GM18951 (cell line): ENCODE measurements around the gene NCK2.

Source experiments
- POLR2A ChIP-seq: IDR thresholded peaks from 4 replicates; pipeline ENCODE4 v1.6.1; 2011; ENCODE audit warnings: mild to moderate bottlenecking; ENCODE audit not compliant: insufficient read length, insufficient read depth; ENCODE audit errors: extremely low read depth
- in situ Hi-C: fragments of 300-500 bp; cut with MboI; formaldehyde crosslinking; loops from one replicate; pipeline ENCODE4 v1.12.0; 2022; ENCODE audit warnings: low sequenced_read_pairs, mixed read lengths, inconsistent platforms; ENCODE audit not compliant: unreplicated experiment

The NCK2 gene

DNA sequence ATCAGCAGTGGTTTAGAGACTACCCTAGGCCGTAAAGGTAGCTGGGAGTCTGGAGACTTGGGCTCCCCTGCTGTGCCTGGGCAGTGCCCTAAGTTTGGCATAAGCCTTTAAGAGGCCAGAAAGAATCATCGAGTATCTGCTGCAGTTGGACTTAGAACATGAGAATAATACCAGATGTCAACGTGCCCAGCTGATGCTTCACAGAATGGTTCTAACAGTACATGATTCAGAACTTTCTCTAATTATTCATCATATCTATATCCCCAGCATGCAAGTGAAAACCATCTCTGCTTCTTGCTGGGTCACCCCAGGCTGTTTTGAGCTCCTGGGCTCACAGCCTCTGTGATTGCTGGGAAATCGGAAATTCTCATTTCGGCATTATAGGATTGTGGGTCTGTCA lies 118.1 kb downstream of the NCK2 start:
- no peak for TF ChIP-seq POLR2A
- in situ Hi-C loops: no loop called here

DNA sequence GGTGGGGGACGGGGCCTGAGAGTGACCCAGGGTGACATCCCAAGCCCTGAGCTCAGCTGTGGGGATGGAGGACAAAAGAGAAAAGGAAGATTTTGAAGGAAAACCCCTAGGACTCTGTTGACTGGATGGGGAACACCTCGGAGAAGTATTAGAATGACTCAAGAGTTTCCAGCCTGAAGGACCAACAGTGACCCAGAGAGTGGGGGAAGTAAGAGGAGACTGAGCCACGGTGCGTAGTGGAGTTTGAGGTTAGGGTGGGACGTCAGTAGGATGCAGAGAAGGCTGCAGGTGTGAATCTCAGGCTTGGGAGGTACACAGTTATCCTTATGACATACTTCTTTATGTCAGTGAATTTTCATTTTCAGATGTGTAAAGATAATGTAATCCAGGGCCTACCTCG lies 119.5 kb downstream of the NCK2 start:
- in situ Hi-C loops: no loop called here
- no peak for TF ChIP-seq POLR2A

DNA sequence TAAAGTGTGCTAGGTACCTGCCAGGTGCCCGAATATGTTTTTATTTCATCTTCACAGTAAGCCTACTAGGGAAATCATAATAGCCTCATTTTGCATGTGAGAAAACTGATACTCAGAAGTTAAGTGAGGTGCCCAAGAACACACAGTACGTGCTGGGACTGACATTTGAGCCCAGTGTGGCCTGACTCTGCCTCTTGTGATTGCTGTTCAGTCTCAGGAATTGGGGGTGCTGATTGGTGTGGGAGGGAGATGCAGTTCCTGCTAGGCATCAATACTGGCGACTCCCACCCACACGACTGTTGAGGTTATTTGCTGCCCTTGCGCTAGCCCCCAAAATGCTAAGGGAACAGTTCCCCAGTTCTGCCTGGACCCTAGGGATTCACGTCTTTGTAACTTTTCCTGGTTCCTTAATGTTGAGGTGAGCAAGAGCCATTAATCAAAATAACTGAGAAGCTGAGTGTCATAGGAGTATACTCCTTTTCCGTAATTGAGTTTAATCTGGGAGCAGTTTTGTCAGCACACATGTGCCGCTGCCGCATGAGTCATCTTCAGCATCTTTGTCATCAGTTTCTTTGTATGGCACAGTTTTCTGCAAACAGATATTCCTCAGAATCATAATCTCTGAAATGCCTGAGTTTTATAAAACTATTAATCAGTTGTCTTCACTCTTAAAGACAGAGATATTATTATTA lies 120.7 kb downstream of the NCK2 start:
- TF ChIP-seq POLR2A: no peak
- in situ Hi-C loops: no loop called here

DNA sequence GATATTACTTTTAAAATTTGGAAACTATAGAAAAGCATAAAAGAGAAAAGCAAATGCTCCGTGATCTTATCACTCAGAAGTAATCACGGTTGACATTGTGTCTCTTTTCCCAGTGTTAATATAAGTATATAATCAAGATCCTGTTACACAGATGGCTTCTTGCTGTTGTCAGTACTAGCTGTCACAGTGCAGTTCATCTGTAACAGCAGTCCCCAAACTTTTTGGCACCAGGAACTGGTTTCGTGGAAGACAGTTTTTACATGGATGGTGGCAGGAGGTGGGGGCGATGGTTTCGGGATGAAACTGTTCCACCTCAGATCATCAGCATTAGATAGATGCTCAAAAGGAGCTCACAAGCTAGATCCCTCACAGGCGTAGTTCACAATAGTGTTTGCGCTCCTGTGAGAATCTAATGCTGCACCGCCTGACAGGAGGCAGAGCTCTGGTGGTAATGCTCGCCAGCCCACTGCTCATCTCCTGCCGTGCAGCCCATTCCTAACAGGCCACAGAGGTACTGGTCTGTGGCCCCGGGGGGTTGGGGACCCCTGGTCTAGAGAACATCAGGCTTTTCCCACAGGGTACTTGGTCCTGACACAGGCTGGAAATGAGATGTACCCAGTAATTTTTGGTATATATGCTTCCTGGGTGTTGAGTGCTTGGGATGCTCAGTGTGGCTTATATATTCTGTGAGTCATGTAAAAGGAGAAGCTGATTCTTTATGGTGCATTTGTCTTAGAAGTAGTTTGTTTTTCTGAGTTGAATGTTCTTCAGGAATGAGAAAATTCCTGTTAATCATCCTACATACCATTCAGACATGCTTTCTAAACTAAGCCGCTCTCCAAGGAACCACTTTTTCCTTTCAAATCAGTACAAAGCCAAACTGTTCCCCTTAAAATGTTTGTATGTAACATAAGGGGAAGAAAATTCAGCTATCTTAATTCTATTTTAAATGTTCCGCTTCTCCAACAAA lies 121.8 kb downstream of the NCK2 start:
- in situ Hi-C loops: no loop called here
- no peak for TF ChIP-seq POLR2A

DNA sequence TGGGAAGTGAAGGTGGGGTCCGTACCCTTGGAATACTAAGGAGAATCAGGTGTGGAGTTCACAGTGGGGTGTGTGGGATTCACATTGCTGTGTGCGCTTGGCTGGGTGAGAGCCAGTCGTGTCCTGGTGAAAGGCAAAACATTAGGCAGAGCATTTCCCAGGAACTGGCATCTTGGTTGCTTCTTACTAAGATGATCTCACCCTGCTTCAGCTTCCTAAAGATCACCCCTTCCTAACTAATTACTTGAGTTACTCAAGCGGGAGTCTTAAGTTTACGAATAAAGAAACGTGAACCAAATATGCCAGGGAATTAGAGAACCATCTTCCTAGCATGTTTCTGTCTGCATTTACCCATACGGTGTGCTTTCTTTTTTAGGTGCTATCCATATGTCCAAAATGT lies 122.9 kb downstream of the NCK2 start:
- in situ Hi-C loops: no loop called here
- no peak for TF ChIP-seq POLR2A

DNA sequence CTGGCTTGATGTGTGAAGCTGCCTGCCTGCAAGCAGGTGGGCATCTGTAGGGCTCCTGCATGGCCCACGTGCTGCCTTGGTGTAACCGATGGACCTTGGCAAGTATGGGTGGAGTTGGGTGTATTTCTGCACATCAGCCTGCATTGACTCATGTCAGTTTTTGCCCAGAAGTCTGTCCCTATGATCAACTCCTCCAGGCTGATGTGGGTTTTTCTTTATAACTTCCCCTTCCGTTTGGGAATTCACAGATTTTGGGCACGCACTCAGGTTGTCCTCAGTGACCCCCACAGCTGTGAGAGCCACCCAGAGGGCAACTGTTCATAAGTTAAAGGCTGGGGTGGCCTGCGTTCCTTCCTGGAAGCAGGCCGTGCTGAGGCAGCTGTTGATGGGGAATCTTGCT lies 123.3 kb downstream of the NCK2 start:
- no peak for TF ChIP-seq POLR2A
- in situ Hi-C loops: no loop called here

DNA sequence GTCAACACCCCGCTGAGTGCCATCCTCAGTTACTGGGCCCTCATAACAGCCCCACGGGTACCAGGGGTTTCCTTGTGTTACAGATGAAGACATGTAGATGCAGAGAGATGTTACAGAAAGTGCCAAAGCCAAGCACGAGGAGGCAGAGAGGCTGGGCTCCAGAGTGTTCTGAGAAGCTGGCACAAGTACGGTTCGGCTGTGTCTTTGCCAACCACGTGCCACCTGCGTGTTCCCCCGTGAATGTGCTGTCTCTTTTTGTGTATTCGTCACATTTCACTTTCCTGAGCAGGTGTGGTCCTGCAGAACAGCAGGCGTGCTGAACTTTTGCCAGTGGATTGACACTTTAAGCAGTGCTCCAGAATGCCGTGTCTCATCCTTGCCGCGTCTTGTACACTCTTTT lies 124.6 kb downstream of the NCK2 start:
- in situ Hi-C loops: no loop called here
- TF ChIP-seq POLR2A: no peak

DNA sequence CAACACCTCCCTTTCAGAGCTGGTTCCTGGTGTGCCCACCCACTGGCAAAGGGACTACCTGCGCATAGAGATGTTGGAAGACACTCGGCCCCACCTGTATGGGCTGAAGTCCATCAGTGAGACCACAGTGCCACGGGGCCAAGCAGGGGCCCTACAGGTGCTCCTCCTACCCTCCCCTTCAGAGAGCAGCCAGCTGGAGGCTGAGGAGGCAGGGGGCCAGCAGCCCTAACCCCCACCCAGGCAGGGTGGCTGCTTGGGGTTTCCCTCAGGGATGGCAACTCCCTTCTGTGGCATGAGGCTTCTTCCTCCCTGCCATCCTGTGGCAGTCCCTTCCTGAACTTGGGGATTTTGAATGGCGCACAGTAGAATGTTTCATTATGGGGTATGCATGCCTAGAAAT lies 125.3 kb downstream of the NCK2 start:
- in situ Hi-C loops: no loop called here
- no peak for TF ChIP-seq POLR2A

DNA sequence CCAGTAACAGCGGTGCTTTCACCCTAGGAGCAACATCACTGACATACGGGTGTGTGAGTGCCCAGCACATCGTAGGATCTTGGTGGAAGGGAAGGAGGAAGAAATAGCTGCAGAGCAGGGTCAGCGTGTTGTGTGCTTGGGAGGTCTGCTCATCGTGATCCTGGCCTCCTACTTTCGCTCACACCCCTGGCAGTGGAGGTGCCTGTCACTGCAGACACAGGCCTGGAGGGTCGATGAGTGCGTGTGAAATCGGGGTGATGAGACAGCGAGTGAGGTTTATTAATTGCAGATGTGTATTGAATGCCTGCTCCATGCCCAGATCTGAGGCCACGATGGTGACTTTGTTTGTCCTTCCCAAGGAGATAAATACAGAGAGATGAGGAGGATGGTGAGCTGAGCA lies 126.1 kb downstream of the NCK2 start:
- in situ Hi-C loops: no loop called here
- no peak for TF ChIP-seq POLR2A

DNA sequence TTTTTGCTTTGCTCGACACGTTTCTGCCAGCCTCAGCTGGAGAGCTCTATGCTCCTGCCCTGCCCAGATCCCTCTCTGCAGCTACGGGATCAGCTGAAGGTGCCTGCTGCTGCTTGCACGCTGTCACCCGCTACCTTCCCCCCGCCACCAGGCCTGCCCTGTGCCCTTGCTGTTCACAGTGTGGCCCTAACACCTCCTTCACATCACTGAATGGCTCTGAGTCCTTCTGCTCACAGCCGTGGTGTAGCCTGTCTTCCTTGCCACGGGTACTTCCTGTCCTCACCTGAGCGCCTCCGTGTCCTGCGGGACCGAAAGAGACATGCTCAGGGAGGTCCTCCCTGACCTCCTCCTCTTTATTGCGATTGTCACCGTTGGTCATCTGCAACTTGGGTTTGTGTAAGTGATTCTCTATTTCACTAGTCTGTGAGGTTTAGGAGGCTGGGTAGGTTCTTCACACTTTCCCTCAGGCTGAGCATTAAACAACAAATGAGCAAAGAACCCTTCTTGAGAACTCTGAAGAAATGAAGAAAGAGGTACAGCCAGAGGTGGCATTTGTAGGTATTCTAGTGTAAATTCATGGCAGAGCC lies 127.5 kb downstream of the NCK2 start:
- no peak for TF ChIP-seq POLR2A
- in situ Hi-C loops: no loop called here

DNA sequence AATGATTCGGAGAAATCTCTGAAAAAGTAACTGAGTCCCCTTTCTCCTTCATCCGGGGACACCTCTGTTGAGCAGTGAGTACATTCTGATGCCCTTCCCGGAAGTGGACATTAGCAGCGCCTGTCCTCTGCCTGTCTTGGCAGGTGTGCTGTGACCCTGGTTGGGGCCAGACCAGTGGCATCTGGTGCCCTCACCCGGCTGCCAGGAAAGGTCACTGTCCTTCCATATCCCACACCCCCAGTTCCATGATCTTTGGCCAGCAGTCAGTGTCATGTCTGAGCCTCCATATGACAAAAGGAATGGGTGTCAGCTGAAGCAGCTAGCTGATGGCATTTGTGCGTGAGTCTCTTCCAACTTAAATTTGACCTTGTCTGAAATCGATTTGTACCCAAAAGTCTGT lies 128.1 kb downstream of the NCK2 start:
- in situ Hi-C loops: no loop called here
- TF ChIP-seq POLR2A: no peak

DNA sequence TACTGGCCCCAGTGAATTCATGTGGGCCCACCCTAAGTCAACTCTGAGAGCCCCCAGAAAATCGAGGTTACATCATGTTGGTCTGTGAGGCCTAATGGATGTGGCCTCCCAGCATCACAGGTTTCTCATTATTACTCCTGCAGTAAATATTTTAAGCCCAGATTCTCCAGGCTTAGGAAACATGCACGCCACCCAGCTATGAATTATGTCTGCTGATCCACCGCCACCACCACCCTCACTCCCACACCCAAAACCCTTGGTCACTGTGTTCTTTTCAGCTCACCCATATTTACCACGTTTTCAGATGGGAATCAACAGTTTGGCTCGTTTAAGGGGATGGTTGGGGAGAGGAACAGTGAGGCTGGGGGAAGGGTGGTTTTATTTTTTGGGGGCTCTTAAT lies 128.6 kb downstream of the NCK2 start:
- no peak for TF ChIP-seq POLR2A
- in situ Hi-C loops: no loop called here

DNA sequence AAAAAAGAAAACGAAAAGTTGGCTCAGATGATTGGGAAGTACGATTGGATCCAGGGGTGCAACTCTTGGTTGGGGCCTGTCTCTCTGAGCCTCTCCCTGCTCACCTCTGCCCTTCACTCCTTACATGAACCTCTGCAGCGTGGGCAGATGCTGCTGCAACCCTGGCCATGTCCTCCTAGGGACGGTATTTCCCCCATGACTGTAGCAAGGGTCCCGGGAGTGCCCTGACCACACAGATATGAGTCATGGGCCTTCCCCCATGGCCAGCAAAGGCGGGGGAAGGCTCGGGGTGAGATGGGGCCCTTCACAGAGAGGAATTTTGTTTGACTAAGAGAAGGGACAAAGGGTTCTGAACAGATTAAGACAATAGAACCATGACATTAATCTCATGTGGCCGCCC lies 129.0 kb downstream of the NCK2 start:
- TF ChIP-seq POLR2A: no peak
- in situ Hi-C loops: no loop called here

DNA sequence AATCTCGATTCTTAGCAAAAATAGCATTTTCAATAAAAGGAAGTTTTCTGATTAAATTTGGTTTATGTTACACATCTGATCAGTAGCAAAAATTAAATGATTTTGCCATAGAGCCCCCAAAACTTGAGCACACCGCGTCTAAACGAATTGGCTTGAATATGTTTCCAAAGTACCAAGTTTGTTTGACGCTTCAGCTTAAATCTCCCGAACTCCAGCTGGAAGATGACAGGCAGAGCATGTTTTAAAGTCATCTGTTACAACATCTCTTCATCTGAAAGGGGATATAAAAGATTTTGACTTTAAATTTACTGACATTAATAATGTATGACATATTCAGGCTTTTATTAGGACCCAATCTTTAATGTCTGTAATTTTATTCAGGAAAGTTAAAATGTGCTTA lies 129.8 kb downstream of the NCK2 start:
- TF ChIP-seq POLR2A: no peak
- in situ Hi-C loops: no loop called here

DNA sequence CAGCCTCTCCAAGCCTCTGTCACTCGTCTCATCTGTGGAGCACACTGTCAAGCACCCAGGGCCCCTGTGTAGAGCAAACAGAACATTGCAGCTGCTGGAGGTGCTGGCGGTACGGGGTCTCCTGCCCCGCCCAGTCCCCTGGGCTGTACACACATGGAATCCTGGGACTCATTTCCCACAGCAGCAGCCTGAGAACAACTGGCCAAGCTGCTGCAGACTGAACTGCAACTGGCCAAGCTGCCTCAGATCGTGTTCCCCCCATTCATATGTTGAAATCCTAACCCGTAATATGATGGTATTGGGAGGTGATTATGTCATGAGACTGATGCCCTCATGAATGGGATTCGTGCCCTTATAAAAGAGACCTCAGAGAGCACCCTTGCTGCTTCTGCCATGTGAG lies 130.5 kb downstream of the NCK2 start:
- in situ Hi-C loops: no loop called here
- no peak for TF ChIP-seq POLR2A
